K562 (cell line): ENCODE data around the gene MCFD2. TPM values are rescaled to one million over a fixed set of nuclear protein-coding genes. Genes with fewer than 3 reads are reported as not detected.

ENCODE experiments used
- ATAC-seq: fragments of 200-7000 bp; cut with Tn5 transposase; 3 replicates; pipeline ENCODE4 v1.9.1; 2020; ENCODE audit warnings: moderate library complexity
- BruUV-seq: library from RNA; stranded (reverse); fragments of 400-500 nt; replicated peaks from 2 replicates; lab custom pipeline; 2021; lab: Mats Ljungman, UMichigan
- CTCF ChIA-PET: fragments of 300-600 bp; formaldehyde crosslinking; extraction: SDS; loops from one replicate; lab custom pipeline; 2021; ENCODE audit warnings: low intra/inter-chr PET ratio; lab: Yijun Ruan, JAX
- POLR2A ChIA-PET: fragments of 300-600, 350-650 bp; sonication (Branson Sonifier 250); formaldehyde crosslinking; extraction: SDS; loops from one replicate; lab custom pipeline; 2021; ENCODE audit warnings: antibody characterized with exemption, inconsistent platforms; lab: Yijun Ruan, JAX
- DNase-seq, 4 experiments: peaks; one replicate each; pipeline versions ENCODE4 v3.0.0 to v3.0.0-alpha.2; 2011 to 2018; ENCODE audit warnings: low spot score in 3 of 4, mixed read lengths in 3 of 4; ENCODE audit errors: extremely low read depth in 1 of 4
- FAIRE-seq: peaks from 2 replicates; lab custom pipeline; 2011; peaks lifted over from hg19 to GRCh38; lab: Jason Lieb, UNC
- H2AFZ ChIP-seq: 2 replicates; pipeline ENCODE4 v1.6.0; 2011; ENCODE audit warnings: low read depth, low read length, control low read depth, inconsistent platforms
- H3K27ac ChIP-seq: fragments of 200-600 bp; 3 replicates; pipeline ENCODE4 v1.8.0; 2011; ENCODE audit warnings: low read depth, mild to moderate bottlenecking, control low read depth, inconsistent platforms, low read length, moderate library complexity, mixed read lengths; ENCODE audit errors: extremely low read depth
- H3K27me3 ChIP-seq, 2 experiments: fragments of 300-600 bp in 1 of 2; 2 replicates in 1 of 2; 3 replicates in 1 of 2; pipeline versions ENCODE4 v1.6.0 to v1.8.0; 2011; ENCODE audit warnings: inconsistent platforms in 2 of 2, low read length in 2 of 2, mild to moderate bottlenecking in 1 of 2, mixed read lengths in 1 of 2, moderate library complexity in 1 of 2; ENCODE audit not compliant: control insufficient read depth in 2 of 2, insufficient read depth in 2 of 2
- H3K36me3 ChIP-seq: fragments of 300-600 bp; 3 replicates; pipeline ENCODE4 v1.8.0; 2011; ENCODE audit warnings: mild to moderate bottlenecking, low read length, inconsistent platforms; ENCODE audit not compliant: control insufficient read depth, insufficient read depth
- H3K4me1 ChIP-seq, 2 experiments: fragments of 200-600 bp in 1 of 2; replicated peaks in 1 of 2; 2 replicates in 1 of 2; 3 replicates in 1 of 2; pipeline versions ENCODE4 v1.5.1 to v1.8.0; 2011; ENCODE audit warnings: inconsistent platforms in 2 of 2, low read length in 2 of 2, mild to moderate bottlenecking in 1 of 2, mixed read lengths in 1 of 2, moderate library complexity in 1 of 2; ENCODE audit not compliant: control insufficient read depth in 2 of 2, insufficient read depth in 2 of 2
- H3K4me2 ChIP-seq: 2 replicates; pipeline ENCODE4 v1.6.1; 2011; ENCODE audit warnings: low read length, control low read depth, inconsistent platforms, mixed read lengths; ENCODE audit not compliant: insufficient read depth
- H3K4me3 ChIP-seq: fragments of 200-600 bp; sonication (generic), shearing (Covaris generic); 2 replicates; pipeline ENCODE4 v1.5.1; 2016; ENCODE audit warnings: control low read depth, inconsistent platforms
- H3K79me2 ChIP-seq: fragments of 200-600 bp; 3 replicates; pipeline ENCODE4 v1.8.0; 2011; ENCODE audit warnings: low read length, inconsistent platforms; ENCODE audit not compliant: control insufficient read depth, insufficient read depth
- H3K9ac ChIP-seq, 2 experiments: 2 replicates each; pipeline versions ENCODE4 v1.6.0 to v1.6.1; 2011; ENCODE audit warnings: low read depth in 2 of 2, low read length in 2 of 2, control low read depth in 1 of 2, inconsistent platforms in 1 of 2, mild to moderate bottlenecking in 1 of 2, mixed read lengths in 1 of 2; ENCODE audit not compliant: insufficient read depth in 1 of 2
- H3K9me1 ChIP-seq: one replicate; pipeline ENCODE4 v1.6.0; 2011; ENCODE audit warnings: inconsistent platforms, mild to moderate bottlenecking, low read length, moderate library complexity; ENCODE audit not compliant: control insufficient read depth, insufficient read depth
- H3K9me3 ChIP-seq: replicated peaks from 2 replicates; pipeline ENCODE4 v1.5.1; 2011; ENCODE audit warnings: low read depth, low read length, inconsistent platforms; ENCODE audit not compliant: control insufficient read depth, insufficient read depth
- H4K20me1 ChIP-seq: replicated peaks from 2 replicates; pipeline ENCODE4 v1.6.1; 2011; ENCODE audit warnings: low read length, inconsistent platforms, mixed read lengths; ENCODE audit not compliant: control insufficient read depth, insufficient read depth
- BMI1 ChIP-seq: fragments of 150-350 bp; IDR thresholded peaks from 2 replicates; pipeline ENCODE4 v1.6.1; 2014; ENCODE audit warnings: low read length
- DIDO1 ChIP-seq: fragments of 450-650 bp; IDR thresholded peaks from 2 replicates; pipeline ENCODE4 v1.6.1; 2016; ENCODE audit warnings: low read depth, missing biosample characterization, missing genetic modification characterization
- GABPB2 ChIP-seq: fragments of 250-450 bp; sonication (Bioruptor Pico); conservative IDR thresholded peaks from 2 replicates; pipeline ENCODE4 v1.5.1; 2021; ENCODE audit warnings: mild to moderate bottlenecking
- NR2C2 ChIP-seq, 2 experiments: fragments of 200-800 bp in 1 of 2; sonication (Bioruptor generic) in 1 of 2; sonication (generic) in 1 of 2; formaldehyde crosslinking in 1 of 2; IDR thresholded peaks; 2 replicates each; pipeline versions ENCODE4 v1.6.1 to v1.8.0; 2016 to 2022; ENCODE audit warnings: mild to moderate bottlenecking in 1 of 2, missing compliant biosample characterization in 1 of 2, missing genetic modification characterization in 1 of 2, missing genetic modification reagents in 1 of 2
- NRF1 ChIP-seq, 2 experiments: fragments of 450-650 bp; IDR thresholded peaks in 1 of 2; conservative IDR thresholded peaks in 1 of 2; 2 replicates each; pipeline ENCODE4 v1.6.1; 2014; ENCODE audit warnings: mild to moderate bottlenecking in 2 of 2
- PHB2 ChIP-seq: fragments of 450-650 bp; IDR thresholded peaks from 2 replicates; pipeline ENCODE4 v1.6.1; 2017; ENCODE audit warnings: low read depth
- POLR2B ChIP-seq: fragments of 450-650 bp; IDR thresholded peaks from 2 replicates; pipeline ENCODE4 v1.6.1; 2018; ENCODE audit warnings: low read depth; ENCODE audit not compliant: partially characterized antibody
- RUNX1 ChIP-seq: sonication (generic); IDR thresholded peaks from 2 replicates; pipeline ENCODE4 v1.6.1; 2016; ENCODE audit warnings: antibody characterized with exemption, low read depth
- ZNF134 ChIP-seq: fragments of 250-450 bp; sonication (Bioruptor Pico); conservative IDR thresholded peaks from 2 replicates; pipeline ENCODE4 v1.4.0; 2020
- ZNF24 ChIP-seq: fragments of 450-650 bp; IDR thresholded peaks from 2 replicates; pipeline ENCODE4 v1.6.1; 2016
- ZNF830 ChIP-seq: fragments of 250-450 bp; sonication (Bioruptor Pico); IDR thresholded peaks from 2 replicates; pipeline ENCODE4 v1.5.0; 2021; ENCODE audit warnings: mild to moderate bottlenecking
- WGBS: fragments of 100-300 bp; shearing (Covaris generic); methylation state at CpG from one replicate; pipeline ENCODE4 v1.1.6; 2016; ENCODE audit warnings: low coverage, mixed read lengths; ENCODE audit not compliant: insufficient coverage; ENCODE audit errors: missing lambda C conversion rate; 5-methylcytosine and 5-hydroxymethylcytosine counted together
- in situ Hi-C: fragments of 300-500 bp; cut with MboI; formaldehyde crosslinking; loops from 4 replicates; pipeline ENCODE4 v1.15.0; 2018; ENCODE audit warnings: inconsistent platforms, mixed read lengths
- intact Hi-C: fragments of 100-400 bp; cut with micrococcal nuclease; formaldehyde crosslinking; loops from 2 replicates; pipeline ENCODE4 v1.14.2; 2022
- polyA plus RNA-seq, 8 experiments: library from polyadenylated mRNA; depleted of rRNA in 4 of 8; stranded (reverse) in 5 of 8; unstranded in 3 of 8; fragments of >200 nt; fragmentation: Nextera tagmentation in 2 of 8; fragmentation: Illumina TruSeq in 1 of 8; extraction: Ambion mirVana in 2 of 8; extraction: Trizol in 1 of 8; gene quantifications; 2 replicates each; pipeline versions ENCODE4 v1.2.1 to v1.2.3, GENCODE V29; 2011 to 2014; ENCODE audit warnings: inconsistent platforms in 1 of 8, missing spikeins in 1 of 8
- total RNA-seq, 7 experiments: library from RNA; depleted of rRNA in 6 of 7; stranded (reverse); fragments of >200 nt in 6 of 7; fragmentation: Illumina TruSeq in 2 of 7; extraction: Trizol in 2 of 7; gene quantifications; 2 replicates each; pipeline versions ENCODE4 v1.2.1 to v1.2.3, GENCODE V29; 2011 to 2021; ENCODE audit warnings: low replicate concordance in 1 of 7
- TF ChIP-seq, protein P1 (sequence below): fragments of 250-450 bp; sonication (Bioruptor Pico); IDR thresholded peaks from 2 replicates; pipeline ENCODE4 v1.9.0; 2021; ENCODE audit warnings: mild to moderate bottlenecking
- TF ChIP-seq, protein P2 (sequence below): IDR thresholded peaks from 3 replicates; pipeline ENCODE4 v1.6.1; 2011; ENCODE audit warnings: borderline replicate concordance, mild to moderate bottlenecking; ENCODE audit not compliant: insufficient read length, insufficient read depth
- TF ChIP-seq, protein P3 (sequence below): fragments of 250-450 bp; sonication (Bioruptor Pico); IDR thresholded peaks from 2 replicates; pipeline ENCODE4 v1.8.0; 2022; ENCODE audit warnings: moderate library complexity, mild to moderate bottlenecking, inconsistent platforms

The MCFD2 gene
- total and polyA plus RNA-seq, 9 of the 15 experiments (the other 6 are each of a cell fraction or from before 2014, with no cell fraction given), result 78.6 to 237 (median 123) TPM

DNA sequence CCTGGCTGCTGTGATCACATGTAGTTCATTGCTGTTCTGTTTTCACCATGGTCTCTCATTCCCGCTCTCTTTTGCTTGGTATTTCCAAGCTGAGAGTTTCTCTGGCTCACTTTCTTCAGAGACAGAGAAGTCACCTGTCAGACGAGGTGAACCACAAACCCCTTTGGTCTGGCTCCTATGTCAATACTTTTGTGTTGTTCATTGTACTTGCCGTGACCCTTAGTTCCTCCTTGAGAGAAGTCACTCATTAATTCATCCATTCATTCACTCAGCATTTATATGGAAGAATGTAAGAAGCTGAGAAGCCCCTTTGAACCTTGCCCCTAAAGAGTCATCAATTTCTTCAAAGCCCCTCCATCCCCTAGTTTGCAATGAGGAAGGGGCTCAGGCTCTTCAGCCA, 15.2 kb downstream of the MCFD2 start:
- TF ChIP-seq, protein P1, sequence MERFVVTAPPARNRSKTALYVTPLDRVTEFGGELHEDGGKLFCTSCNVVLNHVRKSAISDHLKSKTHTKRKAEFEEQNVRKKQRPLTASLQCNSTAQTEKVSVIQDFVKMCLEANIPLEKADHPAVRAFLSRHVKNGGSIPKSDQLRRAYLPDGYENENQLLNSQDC (CRISPR knock-in tag), result no peak
- peak; percentile 74 for TF ChIP-seq ZNF24
- TF ChIP-seq, all 486 proteins: peak for 1
- FAIRE-seq (no peak), DNase-seq (no peak), ATAC-seq (no peak)
- Histone ChIP-seq H4K20me1 (no peaks in the 10 kb centered on the region), H3K9me3 (no peaks in the 10 kb centered on the region), H2AFZ (no peak overlapping the region), H3K4me3 (no peak overlapping the region), H3K4me1 (peaks cover 10 to 23% of the 10 kb centered on the region in 2 experiments; a peak in 4 of 5 replicates), H3K27ac (no peak overlapping the region), H3K27me3 (no peaks in the 10 kb centered on the region), H3K9ac (no peak overlapping the region), H3K9me1 (no peaks in the 10 kb centered on the region), H3K79me2 (no peaks in the 10 kb centered on the region), H3K36me3 (peaks cover 5% of the 10 kb centered on the region; the same call in 2 of the 3 replicates), H3K4me2 (no peak overlapping the region)
- ChIA-PET CTCF (no interaction called here), POLR2A (interaction anchor here (0.7 to 2.0 kb wide), 2 partner anchors 14 to 35 kb away, joined by 3 to 6 read pairs; no protein-coding TSS in a partner anchor)
- BruUV-seq, result no TSS peak
- 66% methylated on average over 3 of the region's 3 CpGs for WGBS
- in situ Hi-C loops, result no loop called here
- intact Hi-C loops, result no loop called here

DNA sequence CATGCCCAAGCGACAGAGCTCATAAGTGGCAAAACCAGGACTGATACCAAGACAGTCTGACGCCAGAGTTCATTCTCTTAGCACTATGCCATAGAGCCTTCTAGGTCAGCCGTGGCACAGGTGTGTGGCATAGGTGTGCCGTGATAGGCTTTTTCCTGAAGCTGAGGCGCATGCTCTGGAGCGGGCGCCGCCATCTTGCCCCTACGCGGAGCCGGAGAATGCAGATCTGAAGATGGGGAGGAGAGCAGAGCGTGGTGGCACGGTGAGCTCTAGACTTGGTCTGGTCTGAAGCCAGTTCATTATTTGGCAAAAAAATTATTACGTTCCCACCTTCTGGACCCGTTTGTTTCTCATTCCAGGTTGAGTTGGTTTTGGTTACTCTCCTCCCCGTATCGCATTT, 16.6 kb downstream of the MCFD2 start:
- no peaks in the 10 kb centered on the region for H4K20me1 ChIP-seq
- CTCF ChIA-PET, result interaction anchor here (0.7 kb wide), 1 partner anchor 432 kb away, joined by 3 read pairs; no protein-coding TSS in a partner anchor
- no peaks in the 10 kb centered on the region for H3K9me1 ChIP-seq
- 0 out of 4 replicates have a peak overlapping the region, but pooled peaks of 1 of the 2 experiments have one; percentile 19 for H3K9ac ChIP-seq
- in situ Hi-C loops (loop anchor here (10.0 kb wide), 1 partner anchor 904 kb away; no protein-coding TSS in a partner anchor), intact Hi-C loops (no loop called here)
- no TSS peak for BruUV-seq
- H3K4me3 ChIP-seq, result no peak overlapping the region
- H3K27ac ChIP-seq, result no peak overlapping the region
- H3K4me1 ChIP-seq, result peaks cover 10 to 23% of the 10 kb centered on the region in 2 experiments; a peak in 4 of 5 replicates
- H3K27me3 ChIP-seq, result no peaks in the 10 kb centered on the region
- no peaks in the 10 kb centered on the region; the same call in 2 of the 3 replicates for H3K36me3 ChIP-seq
- no peak overlapping the region for H3K4me2 ChIP-seq
- H3K9me3 ChIP-seq, result no peaks in the 10 kb centered on the region
- ATAC-seq (no peak), DNase-seq (no peak), FAIRE-seq (no peak)
- H3K79me2 ChIP-seq, result no peaks in the 10 kb centered on the region
- 72% methylated on average over 17 of the region's 17 CpGs for WGBS
- no peak overlapping the region for H2AFZ ChIP-seq
- POLR2A ChIA-PET, result interaction anchor here (0.7 to 2.0 kb wide), 4 partner anchors 10 to 429 kb away, joined by 3 to 6 read pairs (median 4); no protein-coding TSS in a partner anchor
- TF ChIP-seq PHB2, result no peak
- TF ChIP-seq ZNF830 (CRISPR knock-in tag), result no peak
- no peak for TF ChIP-seq NR2C2 (CRISPR knock-in tag; IDR thresholded peaks at IDR 0.05)
- no peak for TF ChIP-seq NR2C2 (tag; IDR thresholded peaks at IDR 0.05)
- no peak for TF ChIP-seq BMI1
- no peak for TF ChIP-seq DIDO1 (tag)
- TF ChIP-seq, protein P2, sequence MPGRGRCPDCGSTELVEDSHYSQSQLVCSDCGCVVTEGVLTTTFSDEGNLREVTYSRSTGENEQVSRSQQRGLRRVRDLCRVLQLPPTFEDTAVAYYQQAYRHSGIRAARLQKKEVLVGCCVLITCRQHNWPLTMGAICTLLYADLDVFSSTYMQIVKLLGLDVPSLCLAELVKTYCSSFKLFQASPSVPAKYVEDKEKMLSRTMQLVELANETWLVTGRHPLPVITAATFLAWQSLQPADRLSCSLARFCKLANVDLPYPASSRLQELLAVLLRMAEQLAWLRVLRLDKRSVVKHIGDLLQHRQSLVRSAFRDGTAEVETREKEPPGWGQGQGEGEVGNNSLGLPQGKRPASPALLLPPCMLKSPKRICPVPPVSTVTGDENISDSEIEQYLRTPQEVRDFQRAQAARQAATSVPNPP, result no peak
- TF ChIP-seq POLR2B, result no peak
- no peak for TF ChIP-seq RUNX1
- TF ChIP-seq ZNF134, result no peak
- no peak for TF ChIP-seq GABPB2 (CRISPR knock-in tag)
- no peak for TF ChIP-seq NRF1 (conservative IDR thresholded peaks at IDR 0.05 in 1 of 2, IDR thresholded peaks at IDR 0.05 in 1 of 2)
- TF ChIP-seq, protein P3, sequence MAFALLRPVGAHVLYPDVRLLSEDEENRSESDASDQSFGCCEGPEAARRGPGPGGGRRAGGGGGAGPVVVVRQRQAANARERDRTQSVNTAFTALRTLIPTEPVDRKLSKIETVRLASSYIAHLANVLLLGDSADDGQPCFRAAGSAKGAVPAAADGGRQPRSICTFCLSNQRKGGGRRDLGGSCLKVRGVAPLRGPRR (CRISPR knock-in tag), result no peak
